ENCODE measurements around the gene RFX5.

Gene RFX5

DNA sequence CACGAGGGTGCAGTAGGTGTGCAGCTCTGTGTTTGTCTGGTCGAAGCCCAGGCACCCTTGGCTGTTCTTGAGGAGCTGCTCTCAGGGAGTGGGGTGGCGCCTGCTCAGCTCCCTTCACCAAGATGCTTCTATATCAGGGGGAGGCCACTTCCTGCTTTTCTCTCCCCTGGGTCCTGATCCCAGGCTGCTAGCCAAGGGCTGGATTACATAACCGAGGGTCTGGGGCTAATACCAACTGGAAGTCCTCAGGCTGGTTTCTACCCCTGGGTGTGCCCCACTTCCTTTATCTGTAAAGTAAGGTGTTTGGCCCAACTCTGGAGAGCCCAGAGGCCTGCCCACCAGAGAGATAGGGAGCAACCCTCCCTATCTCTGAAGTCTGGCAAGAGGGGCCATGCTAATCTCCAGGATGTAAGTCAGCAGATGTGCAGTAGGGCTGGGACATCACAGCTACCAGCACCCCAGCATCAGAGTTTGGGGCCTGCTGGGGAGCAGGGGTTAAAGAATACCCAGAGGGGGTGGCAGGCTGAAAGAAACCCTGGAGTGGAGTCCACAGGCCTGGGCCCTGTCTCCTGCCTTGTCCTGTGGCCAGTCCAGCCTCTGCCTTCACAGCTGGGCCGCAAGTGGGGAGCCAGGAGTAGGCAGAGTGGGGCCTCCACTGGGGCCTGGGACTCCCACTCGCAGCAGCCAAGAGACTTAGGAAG lies 23.3 kb upstream of the RFX5 start:
- TF ChIP-seq, protein P1, sequence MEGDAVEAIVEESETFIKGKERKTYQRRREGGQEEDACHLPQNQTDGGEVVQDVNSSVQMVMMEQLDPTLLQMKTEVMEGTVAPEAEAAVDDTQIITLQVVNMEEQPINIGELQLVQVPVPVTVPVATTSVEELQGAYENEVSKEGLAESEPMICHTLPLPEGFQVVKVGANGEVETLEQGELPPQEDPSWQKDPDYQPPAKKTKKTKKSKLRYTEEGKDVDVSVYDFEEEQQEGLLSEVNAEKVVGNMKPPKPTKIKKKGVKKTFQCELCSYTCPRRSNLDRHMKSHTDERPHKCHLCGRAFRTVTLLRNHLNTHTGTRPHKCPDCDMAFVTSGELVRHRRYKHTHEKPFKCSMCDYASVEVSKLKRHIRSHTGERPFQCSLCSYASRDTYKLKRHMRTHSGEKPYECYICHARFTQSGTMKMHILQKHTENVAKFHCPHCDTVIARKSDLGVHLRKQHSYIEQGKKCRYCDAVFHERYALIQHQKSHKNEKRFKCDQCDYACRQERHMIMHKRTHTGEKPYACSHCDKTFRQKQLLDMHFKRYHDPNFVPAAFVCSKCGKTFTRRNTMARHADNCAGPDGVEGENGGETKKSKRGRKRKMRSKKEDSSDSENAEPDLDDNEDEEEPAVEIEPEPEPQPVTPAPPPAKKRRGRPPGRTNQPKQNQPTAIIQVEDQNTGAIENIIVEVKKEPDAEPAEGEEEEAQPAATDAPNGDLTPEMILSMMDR (IDR thresholded peaks at IDR 0.05; ENCODE audit: low read depth, low read length), result no peak
- no peak for DNase-seq
- peaks cover 17% of the 10 kb centered on the region for H3K4me1 ChIP-seq
- H3K9me3 ChIP-seq, result no peaks in the 10 kb centered on the region
- no peaks in the 10 kb centered on the region for H3K36me3 ChIP-seq
- no peaks in the 10 kb centered on the region for H3K27me3 ChIP-seq
- H3K4me3 ChIP-seq (ENCODE audit: low read depth, low read length), result no peak overlapping the region

DNA sequence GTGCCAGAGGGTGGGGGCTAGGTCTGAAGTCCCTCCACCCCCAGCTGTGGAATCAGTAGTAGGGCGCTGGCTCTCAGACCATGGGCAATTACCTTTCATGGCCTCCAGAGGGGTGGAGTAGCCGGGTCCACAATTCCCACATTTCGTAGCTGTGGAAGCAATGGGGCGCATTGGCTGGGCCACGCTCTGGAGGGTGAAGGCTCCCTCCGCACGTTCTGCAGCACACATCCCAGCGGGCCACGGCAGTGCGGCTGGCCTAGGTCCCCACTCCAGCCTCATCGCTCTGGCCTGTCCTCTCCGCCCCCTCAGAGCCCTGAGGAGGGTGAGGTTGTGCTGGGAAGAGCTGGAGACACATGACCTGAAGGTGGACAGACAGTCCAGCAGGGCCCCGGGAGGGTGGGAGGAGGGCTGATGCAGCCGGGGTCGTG lies 22.6 kb upstream of the RFX5 start:
- H3K9me3 ChIP-seq, result no peaks in the 10 kb centered on the region
- no peaks in the 10 kb centered on the region for H3K27me3 ChIP-seq
- peaks cover 17% of the 10 kb centered on the region for H3K4me1 ChIP-seq
- no peak overlapping the region for H3K4me3 ChIP-seq (ENCODE audit: low read depth, low read length)
- no peak for DNase-seq
- H3K36me3 ChIP-seq, result no peaks in the 10 kb centered on the region
- TF ChIP-seq, protein P1 (IDR thresholded peaks at IDR 0.05; ENCODE audit: low read depth, low read length), result no peak

DNA sequence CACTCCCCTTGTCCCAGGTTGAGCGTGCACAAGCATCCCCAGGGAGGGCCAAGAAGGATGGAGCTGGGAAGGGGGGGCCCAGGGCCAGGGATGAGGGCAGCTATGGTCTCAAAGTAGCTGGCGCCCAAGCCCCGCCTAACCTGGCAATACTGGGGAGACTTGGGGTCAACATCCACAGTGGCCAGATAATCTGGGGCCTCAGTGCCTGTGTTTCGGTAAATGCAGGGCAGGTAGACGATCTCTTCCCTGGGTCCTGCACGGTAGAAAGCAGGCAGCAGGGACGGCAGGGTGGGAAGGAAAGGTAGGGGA lies 22.2 kb upstream of the RFX5 start:
- no peaks in the 10 kb centered on the region for H3K9me3 ChIP-seq
- H3K27me3 ChIP-seq, result no peaks in the 10 kb centered on the region
- peaks cover 17% of the 10 kb centered on the region for H3K4me1 ChIP-seq
- no peaks in the 10 kb centered on the region for H3K36me3 ChIP-seq
- H3K4me3 ChIP-seq (ENCODE audit: low read depth, low read length), result no peak overlapping the region
- TF ChIP-seq, protein P1 (IDR thresholded peaks at IDR 0.05; ENCODE audit: low read depth, low read length), result no peak
- no peak for DNase-seq

DNA sequence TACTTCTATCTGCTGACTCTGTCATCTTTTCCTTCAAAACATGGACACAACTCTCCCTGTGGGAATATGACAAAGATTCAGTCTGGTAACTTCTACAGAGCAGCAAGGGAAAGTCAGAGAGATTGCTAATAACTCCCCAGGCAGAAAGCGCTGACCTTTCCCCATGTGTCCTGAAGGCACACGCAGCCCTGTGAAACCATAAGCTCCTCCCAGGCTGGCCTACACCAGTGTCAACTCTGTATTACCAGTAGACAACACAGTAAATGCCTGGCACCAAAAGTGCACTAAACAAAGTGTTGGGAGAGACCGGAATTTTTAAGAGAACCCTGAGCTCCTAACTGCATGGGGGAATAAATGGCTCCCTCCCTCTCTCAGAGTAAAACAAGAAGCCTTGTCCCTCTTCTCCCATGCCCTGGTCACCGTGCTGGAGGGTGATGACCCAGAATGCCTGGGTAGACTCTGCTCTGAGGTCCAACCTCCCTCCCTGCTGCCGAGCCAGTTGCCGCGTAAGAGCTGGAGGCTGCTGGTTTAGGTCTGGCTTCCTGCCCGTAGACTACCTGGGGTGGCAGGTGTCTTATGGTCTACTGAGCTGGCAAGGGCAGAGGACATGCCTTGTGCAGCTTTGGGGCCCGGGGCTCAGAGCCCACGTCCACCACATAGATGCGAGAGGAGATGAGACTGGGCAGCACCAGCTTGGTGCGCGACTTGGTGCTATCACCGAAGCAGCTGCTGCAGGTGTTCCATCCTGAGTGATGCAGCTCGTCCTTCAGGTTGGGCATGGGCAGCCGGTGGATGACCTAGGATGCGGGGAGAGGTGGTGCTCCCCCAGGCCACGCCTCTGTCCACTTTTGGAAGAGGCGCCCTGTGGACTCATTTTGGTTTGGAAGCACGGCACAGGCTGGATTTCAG lies 21.6 kb upstream of the RFX5 start:
- no peak for DNase-seq
- Histone ChIP-seq H3K4me3 (ENCODE audit: low read depth, low read length) (no peak overlapping the region), H3K4me1 (peaks cover 17% of the 10 kb centered on the region), H3K9me3 (no peaks in the 10 kb centered on the region), H3K36me3 (no peaks in the 10 kb centered on the region), H3K27me3 (no peaks in the 10 kb centered on the region)
- TF ChIP-seq, protein P1 (IDR thresholded peaks at IDR 0.05; ENCODE audit: low read depth, low read length), result no peak

DNA sequence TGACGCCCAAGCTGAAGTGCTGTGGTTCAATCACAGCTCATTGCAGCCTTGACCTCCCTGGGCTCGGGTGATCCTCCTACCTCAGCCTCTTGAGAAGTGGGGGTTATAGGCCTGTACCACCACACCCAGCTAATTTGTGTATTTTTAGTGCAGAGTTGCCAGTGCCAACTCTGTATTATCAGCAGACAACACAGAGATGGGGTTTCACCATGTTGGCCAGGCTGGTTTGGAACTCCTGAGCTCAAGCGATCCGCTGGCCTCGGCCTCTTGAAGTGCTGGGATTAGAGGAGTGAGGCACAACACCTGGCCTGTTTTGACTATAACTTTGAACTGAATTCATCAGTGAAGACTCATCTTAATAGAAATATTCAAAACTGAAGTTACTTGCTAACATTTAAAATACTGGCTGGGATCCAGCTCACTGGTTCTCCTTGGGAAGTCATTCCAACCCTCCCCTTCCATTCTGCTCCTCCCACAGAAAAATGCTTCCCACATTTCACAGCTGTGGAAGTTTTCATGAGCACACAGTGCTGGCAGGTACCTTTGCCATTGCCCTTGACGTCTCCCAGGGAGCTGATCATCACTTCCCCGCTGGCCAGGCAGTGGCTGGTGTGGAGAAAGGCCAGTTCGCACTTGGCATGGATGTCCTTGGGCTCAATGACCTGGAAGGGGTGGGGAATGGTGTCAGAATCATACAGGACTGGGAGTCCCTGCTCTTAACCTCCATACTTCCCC lies 20.8 kb upstream of the RFX5 start:
- H3K27me3 ChIP-seq, result no peaks in the 10 kb centered on the region
- no peaks in the 10 kb centered on the region for H3K36me3 ChIP-seq
- no peak for DNase-seq
- TF ChIP-seq, protein P1 (IDR thresholded peaks at IDR 0.05; ENCODE audit: low read depth, low read length), result no peak
- H3K4me3 ChIP-seq (ENCODE audit: low read depth, low read length), result no peak overlapping the region
- peaks cover 17% of the 10 kb centered on the region for H3K4me1 ChIP-seq
- H3K9me3 ChIP-seq, result no peaks in the 10 kb centered on the region

Data from BE2C (cell line).